OCI-LY7 (cell line): ENCODE measurements around the gene SMIM24. TPM values are rescaled to one million over a fixed set of nuclear protein-coding genes. Genes with fewer than 3 reads are reported as not detected.

Experiments
- BruUV-seq: library from RNA; stranded (reverse); fragments of 400-500 nt; replicated peaks from 2 replicates; lab custom pipeline; 2021; lab: Mats Ljungman, UMichigan
- CTCF ChIA-PET: fragments of 300-600 bp; sonication (Branson Sonifier 250); formaldehyde crosslinking; loops from one replicate; lab custom pipeline; 2022; ENCODE audit warnings: antibody characterized with exemption; ENCODE audit not compliant: unreplicated experiment; lab: Charles Lee
- POLR2A ChIA-PET: fragments of 300-600 bp; sonication (Branson Sonifier 250); formaldehyde crosslinking; loops from one replicate; lab custom pipeline; 2022; ENCODE audit warnings: antibody characterized with exemption; lab: Charles Lee
- DNase-seq: peaks from one replicate; pipeline ENCODE4 v3.0.0-alpha.2; 2015; ENCODE audit warnings: low spot score
- H2AFZ ChIP-seq: fragments of 200-600 bp; sonication (generic), shearing (Covaris generic); 2 replicates; pipeline ENCODE4 v1.6.1; 2014; ENCODE audit warnings: mild to moderate bottlenecking, antibody characterized with exemption, low read length, moderate library complexity
- H3K27ac ChIP-seq: fragments of 200-600 bp; sonication (generic); 2 replicates; pipeline ENCODE4 v1.5.1; 2014; ENCODE audit warnings: mixed run types, low read depth, mild to moderate bottlenecking, moderate library complexity, low read length, inconsistent platforms; ENCODE audit not compliant: poor library complexity, severe bottlenecking
- H3K36me3 ChIP-seq: fragments of 200-600 bp; sonication (generic); 2 replicates; pipeline ENCODE4 v1.6.1; 2014; ENCODE audit warnings: mild to moderate bottlenecking, antibody characterized with exemption, low read length, moderate library complexity, mixed read lengths; ENCODE audit not compliant: insufficient read depth
- H3K4me1 ChIP-seq: fragments of 200-600 bp; sonication (generic); 2 replicates; pipeline ENCODE4 v1.5.1; 2014; ENCODE audit warnings: mild to moderate bottlenecking, low read length; ENCODE audit not compliant: insufficient read depth, poor library complexity, severe bottlenecking
- H3K4me2 ChIP-seq: fragments of 200-600 bp; sonication (generic); 2 replicates; pipeline ENCODE4 v1.6.1; 2014; ENCODE audit warnings: mild to moderate bottlenecking, low read length
- H3K4me3 ChIP-seq: fragments of 200-600 bp; sonication (generic); 2 replicates; pipeline ENCODE4 v1.5.1; 2014; ENCODE audit warnings: mild to moderate bottlenecking, low read depth, low read length; ENCODE audit not compliant: poor library complexity, severe bottlenecking
- H3K79me2 ChIP-seq: fragments of 200-600 bp; sonication (generic); 2 replicates; pipeline ENCODE4 v1.6.1; 2016; ENCODE audit warnings: low read depth, mild to moderate bottlenecking, low read length, moderate library complexity, mixed read lengths; ENCODE audit not compliant: insufficient read depth
- H3K9me2 ChIP-seq: fragments of 200-600 bp; sonication (generic); 2 replicates; pipeline ENCODE4 v1.6.1; 2016; ENCODE audit warnings: mild to moderate bottlenecking, low read length, mixed read lengths; ENCODE audit not compliant: insufficient read depth
- H3K9me3 ChIP-seq: fragments of 200-600 bp; sonication (generic); 2 replicates; pipeline ENCODE4 v1.6.1; 2014; ENCODE audit warnings: mild to moderate bottlenecking, mixed run types, low read length, mixed read lengths
- H4K20me1 ChIP-seq: fragments of 200-600 bp; sonication (generic); 2 replicates; pipeline ENCODE4 v1.6.1; 2014; ENCODE audit warnings: mild to moderate bottlenecking, antibody characterized with exemption, low read length, moderate library complexity, mixed read lengths; ENCODE audit not compliant: insufficient read depth
- CTCF ChIP-seq: fragments of 200-600 bp; sonication (generic); conservative IDR thresholded peaks from 2 replicates; pipeline ENCODE4 v1.5.1; 2014; ENCODE audit warnings: mild to moderate bottlenecking, antibody characterized with exemption, low read length, moderate library complexity, mixed read lengths
- EZH2phosphoT487 ChIP-seq: fragments of 200-600 bp; sonication (generic); IDR thresholded peaks from 2 replicates; pipeline ENCODE4 v1.6.1; 2018; ENCODE audit warnings: low read depth, borderline replicate concordance, mild to moderate bottlenecking, mixed run types, antibody characterized with exemption, low read length, moderate library complexity, mixed read lengths
- intact Hi-C: fragments of 100-400 bp; cut with micrococcal nuclease; formaldehyde crosslinking; loops from one replicate; pipeline ENCODE4 v1.10.0; 2022; ENCODE audit not compliant: unreplicated experiment
- total RNA-seq, 2 experiments: library from RNA; depleted of rRNA in 1 of 2; stranded (reverse); fragments of >200 nt in 1 of 2; shearing (Covaris generic) in 1 of 2; gene quantifications; 2 replicates each; pipeline ENCODE4 v1.2.3, GENCODE V29; 2014 to 2022

SMIM24 gene
- total RNA-seq, 2 experiments from 2014 or later: 6.8 to 9.9 TPM

DNA sequence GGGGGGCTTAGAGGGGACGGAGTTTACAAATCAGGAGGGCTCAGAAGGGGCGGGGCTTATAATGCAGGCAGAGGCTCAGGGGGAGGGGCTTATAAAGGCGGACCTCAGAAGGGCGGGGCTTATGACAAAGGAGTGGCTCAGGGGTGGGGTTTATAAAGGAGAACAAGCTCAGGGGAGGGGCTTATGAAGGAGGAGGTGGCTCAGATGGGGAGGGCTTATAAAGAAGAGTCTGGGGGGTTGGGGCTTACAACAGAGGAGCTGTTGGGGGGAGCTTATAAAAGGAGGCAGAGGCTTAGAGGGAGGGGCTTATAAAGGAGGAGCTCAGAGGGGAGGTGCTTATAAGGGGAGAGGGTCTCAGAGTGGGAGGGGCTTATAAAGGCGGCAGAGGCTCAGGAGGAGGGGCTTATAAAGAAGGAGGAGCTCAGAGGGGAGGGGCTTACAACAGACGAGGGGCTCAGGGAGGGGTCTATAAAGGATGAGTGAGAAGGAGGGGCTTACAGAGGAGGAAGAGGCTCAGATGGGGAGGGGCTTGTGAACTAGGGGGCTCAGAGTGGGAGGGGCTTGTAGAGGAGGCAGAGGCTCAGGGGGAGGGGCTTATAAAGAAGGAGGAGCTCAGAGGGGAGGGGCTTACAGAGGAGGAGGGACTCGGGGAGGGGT lies 1.0 kb downstream of the SMIM24 start:
- H3K9me3 ChIP-seq: no peaks in the 10 kb centered on the region
- intact Hi-C loops: no loop called here
- H3K36me3 ChIP-seq: no peaks in the 10 kb centered on the region
- TF ChIP-seq EZH2phosphoT487 (no peak), CTCF (no peak)
- peaks cover 47% of the 10 kb centered on the region for H3K4me1 ChIP-seq
- H2AFZ ChIP-seq: peak overlapping the region; percentile 82; the same call in 1 of the 2 replicates
- no peaks in the 10 kb centered on the region for H3K79me2 ChIP-seq
- no TSS peak for BruUV-seq
- peak overlapping the region; percentile 84 for H3K27ac ChIP-seq
- peak; percentile 96 for DNase-seq
- ChIA-PET CTCF (interaction anchor here (0.5 to 0.8 kb wide), 5 partner anchors 8 to 628 kb away, joined by 3 to 6 read pairs (median 3); no protein-coding TSS in a partner anchor), POLR2A (interaction anchor here (0.6 to 2.1 kb wide), 13 partner anchors 13 to 861 kb away, joined by 3 to 6 read pairs (median 4); no protein-coding TSS in a partner anchor)
- peak overlapping the region; percentile 92 for H3K4me2 ChIP-seq
- no peaks in the 10 kb centered on the region for H3K9me2 ChIP-seq
- H3K4me3 ChIP-seq: peak overlapping the region; percentile 65
- H4K20me1 ChIP-seq: no peaks in the 10 kb centered on the region

DNA sequence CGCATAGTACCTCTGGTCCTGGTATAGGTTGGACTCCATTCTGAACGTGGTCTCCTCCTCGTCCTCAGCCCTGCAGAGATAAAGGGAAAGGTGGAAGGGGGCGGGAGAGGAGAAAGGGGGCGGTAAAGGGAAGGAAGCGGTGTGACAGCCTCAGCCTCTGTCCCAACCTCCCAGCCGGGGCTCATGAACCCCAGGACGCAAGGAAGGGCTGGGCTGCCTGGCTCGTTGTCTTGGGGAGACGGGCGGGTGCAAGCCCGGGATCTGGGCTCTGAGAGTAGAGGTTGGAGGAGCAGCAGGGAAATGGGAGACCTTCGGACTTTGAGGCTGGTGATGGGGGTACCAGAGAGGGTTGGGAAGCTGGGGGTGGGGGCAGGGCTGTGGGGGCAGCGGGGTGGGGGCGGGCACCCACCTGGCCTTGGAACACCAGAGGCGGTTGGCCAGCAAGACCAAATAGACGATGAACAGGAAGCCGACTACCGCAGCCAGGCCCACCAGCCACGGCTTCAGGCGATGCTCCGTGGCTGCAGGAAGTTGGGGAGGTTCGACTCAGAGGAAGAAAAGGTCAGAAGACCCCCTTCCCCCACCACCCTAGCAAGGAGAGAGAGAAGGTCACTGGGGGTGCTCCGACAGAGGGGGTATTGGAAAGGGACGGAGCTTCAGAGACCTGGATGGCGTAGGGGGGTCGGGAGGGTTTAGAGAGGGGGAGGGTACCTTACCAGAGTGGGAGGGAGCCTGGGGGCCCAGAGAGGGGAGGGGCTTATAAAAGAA lies 1.7 kb downstream of the SMIM24 start:
- intact Hi-C loops: no loop called here
- H3K36me3 ChIP-seq: no peaks in the 10 kb centered on the region
- CTCF ChIA-PET: interaction anchor here (0.5 to 0.6 kb wide), 2 partner anchors 8 to 218 kb away, joined by 3 to 5 read pairs; no protein-coding TSS in a partner anchor
- H3K27ac ChIP-seq: peak overlapping the region; percentile 84
- DNase-seq: peak; percentile 69
- no peaks in the 10 kb centered on the region for H3K79me2 ChIP-seq
- POLR2A ChIA-PET: interaction anchor here (0.6 to 2.1 kb wide), 7 partner anchors 14 to 555 kb away, joined by 3 to 6 read pairs (median 4); no protein-coding TSS in a partner anchor
- H4K20me1 ChIP-seq: no peaks in the 10 kb centered on the region
- BruUV-seq: no TSS peak
- peak overlapping the region; percentile 82; the same call in 1 of the 2 replicates for H2AFZ ChIP-seq
- H3K4me1 ChIP-seq: peaks cover 47% of the 10 kb centered on the region
- H3K4me2 ChIP-seq: peak overlapping the region; percentile 92
- TF ChIP-seq CTCF (no peak), EZH2phosphoT487 (no peak)
- no peaks in the 10 kb centered on the region for H3K9me2 ChIP-seq
- H3K4me3 ChIP-seq: peak overlapping the region; percentile 65
- no peaks in the 10 kb centered on the region for H3K9me3 ChIP-seq
